Glutamatergic neuron (in vitro differentiated cells): ENCODE data around the gene MOB3B. TPM values are rescaled to one million over a fixed set of nuclear protein-coding genes. Genes with fewer than 3 reads are reported as not detected.

Experiments
- DNase-seq: peaks from one replicate; pipeline ENCODE4 v3.0.0; 2022
- H3K27ac Mint-ChIP-seq: one replicate; pipeline ENCODE4 v1.8.0; 2020; ENCODE audit warnings: mild to moderate bottlenecking, mixed read lengths, inconsistent platforms; ENCODE audit not compliant: unreplicated experiment
- H3K27me3 Mint-ChIP-seq: one replicate; pipeline ENCODE4 v1.8.0; 2020; ENCODE audit warnings: mild to moderate bottlenecking, moderate library complexity, mixed read lengths, inconsistent platforms; ENCODE audit not compliant: unreplicated experiment
- H3K36me3 Mint-ChIP-seq: one replicate; pipeline ENCODE4 v1.8.0; 2020; ENCODE audit warnings: mild to moderate bottlenecking, mixed read lengths, inconsistent platforms; ENCODE audit not compliant: unreplicated experiment
- H3K4me1 Mint-ChIP-seq: one replicate; pipeline ENCODE4 v1.8.0; 2020; ENCODE audit warnings: mild to moderate bottlenecking, low read depth, mixed read lengths, inconsistent platforms; ENCODE audit not compliant: unreplicated experiment
- H3K4me3 Mint-ChIP-seq: one replicate; pipeline ENCODE4 v1.8.0; 2020; ENCODE audit warnings: mild to moderate bottlenecking, mixed read lengths, inconsistent platforms; ENCODE audit not compliant: unreplicated experiment
- H3K9me3 Mint-ChIP-seq: one replicate; pipeline ENCODE4 v1.8.0; 2020; ENCODE audit warnings: mild to moderate bottlenecking, moderate library complexity, mixed read lengths, inconsistent platforms; ENCODE audit not compliant: unreplicated experiment
- CTCF ChIP-seq: fragments of 200-600 bp; sonication (generic); IDR thresholded peaks from one replicate; pipeline ENCODE4 v1.5.0; 2021; ENCODE audit not compliant: partially characterized antibody, unreplicated experiment
- long read RNA-seq: library from polyadenylated mRNA; unstranded; transcript quantifications from one replicate; pipeline ENCODE4 v2.0.0, GENCODE V29; 2020; ENCODE audit not compliant: unreplicated experiment
- total RNA-seq: library from RNA; stranded (reverse); fragmentation: NEBNext Ultra II Directional; extraction: Animal tissue kit (Norgen Biotek cat#: 25700); gene quantifications from one replicate; pipeline ENCODE4 v1.2.1, GENCODE V29; 2021; ENCODE audit not compliant: unreplicated experiment

MOB3B gene
- total RNA-seq, result 1.8 TPM
- long read RNA-seq, partial matches to known transcripts, result 0 of 1 reads
- long read RNA-seq, other reads (novel, unspliced or antisense), result 1 of 1 reads

GRCh38 chr9:27529316-27530278 is at the start of gene MOB3B:
Gene MOB3B, minus strand, starts transcription at chr9:27529814. Its CDS starts 74,264 bp downstream, at chr9:27455550.
- peak; percentile 100 for TF ChIP-seq CTCF
- H3K9me3 Mint-ChIP-seq, result no peaks in the 10 kb centered on the region
- peaks cover 14% of the 10 kb centered on the region for H3K4me1 Mint-ChIP-seq
- no peaks in the 10 kb centered on the region for H3K36me3 Mint-ChIP-seq
- DNase-seq, result peak; percentile 95
- peak within 1 kb of the TSS; percentile 91 for H3K4me3 Mint-ChIP-seq
- no peak within 1 kb of the TSS for H3K27ac Mint-ChIP-seq
- peaks cover 3% of the 10 kb centered on the region for H3K27me3 Mint-ChIP-seq

GRCh38 chr9:27573634-27574590 is 44.3 kb upstream of the MOB3B start:
- Mint-ChIP-seq H3K27ac (peak overlapping the region; percentile 98), H3K36me3 (peaks cover 9% of the 10 kb centered on the region), H3K4me3 (peak overlapping the region; percentile 99), H3K27me3 (peaks cover 14% of the 10 kb centered on the region), H3K4me1 (peaks cover 11% of the 10 kb centered on the region), H3K9me3 (peaks cover 13% of the 10 kb centered on the region)
- TF ChIP-seq CTCF, result no peak
- DNase-seq, result peak; percentile 89

GRCh38 chr9:27572918-27573633 is 43.5 kb upstream of the MOB3B start, which contains the start of gene C9orf72:
Gene C9orf72, minus strand, starts transcription at chr9:27573481. Its CDS starts 6,361 bp downstream, at chr9:27567120.
- DNase-seq, result peak; percentile 85
- TF ChIP-seq CTCF, result no peak
- Mint-ChIP-seq H3K9me3 (peaks cover 10% of the 10 kb centered on the region), H3K27me3 (peaks cover 14% of the 10 kb centered on the region), H3K27ac (peak within 1 kb of the TSS; percentile 98), H3K36me3 (peaks cover 3% of the 10 kb centered on the region), H3K4me1 (peaks cover 11% of the 10 kb centered on the region), H3K4me3 (peak within 1 kb of the TSS; percentile 99)

GRCh38 chr9:27572566-27572917 is 42.9 kb upstream of the MOB3B start:
- H3K4me1 Mint-ChIP-seq, result peaks cover 12% of the 10 kb centered on the region
- DNase-seq, result peak; percentile 40
- H3K27me3 Mint-ChIP-seq, result peaks cover 14% of the 10 kb centered on the region
- peak overlapping the region; percentile 92 for H3K4me3 Mint-ChIP-seq
- peak overlapping the region; percentile 97 for H3K27ac Mint-ChIP-seq
- TF ChIP-seq CTCF, result no peak
- no peaks in the 10 kb centered on the region for H3K36me3 Mint-ChIP-seq
- peaks cover 10% of the 10 kb centered on the region for H3K9me3 Mint-ChIP-seq
